Kidney tubule cell (primary cell): ENCODE measurements around the gene APOA1.
A peak's percentile ranks its signal among the peaks of the same experiment; 100 is the strongest.

Experiments used
- DNase-seq: peaks from one replicate; pipeline ENCODE4 v3.0.0-alpha.2; 2018; ENCODE audit warnings: low spot score

APOA1 gene

GRCh38 chr11:116788975-116789374 is 48.4 kb downstream of the APOA1 start:
- DNase-seq = no peak

GRCh38 chr11:116788534-116788933 is 48.9 kb downstream of the APOA1 start:
- no peak for DNase-seq

GRCh38 chr11:116787786-116788486 is 49.5 kb downstream of the APOA1 start, which contains the start of gene ZPR1:
TSS of gene ZPR1 (minus strand) at chr11:116788023. CDS start at chr11:116787990, 33 bp downstream.
- DNase-seq = peak; percentile 70

- peak; percentile 32 for DNase-seq
Observed at GRCh38 chr11:116787436-116787785, 50.0 kb downstream of the APOA1 start.

- no peak for DNase-seq
Observed at GRCh38 chr11:116786966-116787365, 50.5 kb downstream of the APOA1 start.

GRCh38 chr11:116786326-116786725 is 51.1 kb downstream of the APOA1 start:
- DNase-seq = no peak
